NCI-H146 (cell line): ENCODE results near the gene PDAP1.
"Not testable (repeated sequence)": the region's sequence is repeated elsewhere in the genome, so short reads cannot be mapped to it uniquely, and the experiment has no call there.

Source experiments
- DNase-seq: peaks from one replicate; lab custom pipeline; 2025; lab: John Stamatoyannopoulos, UW

PDAP1 gene

GRCh38 chr7:99408379-99409191, at the start of gene PDAP1, which contains the start of gene BUD31:
PDAP1 (minus strand) TSS chr7:99408597; CDS start chr7:99408548, 49 bp downstream.
BUD31 (plus strand) TSS chr7:99408969; CDS start chr7:99411093, 2,124 bp downstream.
- DNase-seq: peak; percentile 94

GRCh38 chr7:99457650-99458493, 49.5 kb upstream of the PDAP1 start:
- no peak for DNase-seq

GRCh38 chr7:99457050-99457649, 48.8 kb upstream of the PDAP1 start:
- DNase-seq: no peak

- DNase-seq: no peak
Observed at GRCh38 chr7:99456288-99456687, 47.9 kb upstream of the PDAP1 start.

- no peak for DNase-seq
Observed at GRCh38 chr7:99455874-99456273, 47.5 kb upstream of the PDAP1 start.

- no peak for DNase-seq
Observed at GRCh38 chr7:99453105-99453504, 44.7 kb upstream of the PDAP1 start.

- DNase-seq: no peak
Observed at GRCh38 chr7:99452541-99452940, 44.1 kb upstream of the PDAP1 start.

GRCh38 chr7:99451936-99452335, 43.5 kb upstream of the PDAP1 start:
- DNase-seq: no peak

- DNase-seq: no peak
Observed at GRCh38 chr7:99449326-99449725, 40.9 kb upstream of the PDAP1 start.

- no peak for DNase-seq
Observed at GRCh38 chr7:99448855-99449254, 40.5 kb upstream of the PDAP1 start.

GRCh38 chr7:99447943-99448342, 39.5 kb upstream of the PDAP1 start:
- no peak for DNase-seq

- no peak for DNase-seq
Observed at GRCh38 chr7:99446096-99446495, 37.7 kb upstream of the PDAP1 start.

- DNase-seq: no peak
Observed at GRCh38 chr7:99440195-99440594, 31.8 kb upstream of the PDAP1 start.

GRCh38 chr7:99438573-99439480, 30.4 kb upstream of the PDAP1 start, which contains the start of the genes CPSF4 and PTCD1:
CPSF4 (plus strand) TSS chr7:99438943; CDS start chr7:99439083, 140 bp downstream.
PTCD1 (minus strand) TSS chr7:99438798; CDS start chr7:99435242, 3,556 bp downstream.
- DNase-seq: peak; percentile 92

- DNase-seq: no peak
Observed at GRCh38 chr7:99437946-99438572, 29.7 kb upstream of the PDAP1 start.

GRCh38 chr7:99433158-99433557, 24.8 kb upstream of the PDAP1 start:
- DNase-seq: no peak

- DNase-seq: not testable (repeated sequence)
Observed at GRCh38 chr7:99431756-99432540, 23.6 kb upstream of the PDAP1 start.

- DNase-seq: no peak
Observed at GRCh38 chr7:99429756-99430155, 21.4 kb upstream of the PDAP1 start.

GRCh38 chr7:99428972-99429566, 20.7 kb upstream of the PDAP1 start:
- DNase-seq: peak; percentile 67
